HEK293 (cell line): Measurements from ENCODE around the gene HOXB9.

Experiments used
- CTCF ChIA-PET: fragments of 350-600 bp; formaldehyde crosslinking; extraction: SDS; loops from one replicate; lab custom pipeline; 2021; ENCODE audit warnings: antibody characterized with exemption; lab: Yijun Ruan, JAX
- POLR2A ChIA-PET: fragments of 300-600 bp; formaldehyde crosslinking; extraction: SDS; loops from one replicate; lab custom pipeline; 2020; ENCODE audit warnings: antibody characterized with exemption, inconsistent platforms; lab: Yijun Ruan, JAX
- H3K27ac ChIP-seq: fragments of 200-500 bp; sonication (Bioruptor generic); 2 replicates; pipeline ENCODE4 v1.5.1; 2014; ENCODE audit warnings: low read depth, low read length, control low read depth, inconsistent platforms; ENCODE audit errors: extremely low read depth
- H3K36me3 ChIP-seq, 2 experiments: fragments of 200-500 bp in 1 of 2; sonication (Bioruptor generic) in 1 of 2; 1 replicate in 1 of 2; 2 replicates in 1 of 2; pipeline ENCODE4 v1.5.1; 2014 to 2017; ENCODE audit warnings: inconsistent platforms in 2 of 2, low read length in 2 of 2; ENCODE audit not compliant: control insufficient read depth in 2 of 2, insufficient read depth in 1 of 2
- H3K4me1 ChIP-seq: fragments of 200-500 bp; sonication (Bioruptor generic); 2 replicates; pipeline ENCODE4 v1.5.1; 2014; ENCODE audit warnings: mild to moderate bottlenecking, low read length, inconsistent platforms; ENCODE audit not compliant: control insufficient read depth, insufficient read depth
- H3K4me3 ChIP-seq: 2 replicates; pipeline ENCODE4 v1.5.1; 2011; ENCODE audit warnings: low read depth, mild to moderate bottlenecking, control low read depth, low read length, moderate library complexity
- H3K9me3 ChIP-seq: fragments of 200-500 bp; sonication (Bioruptor generic); 2 replicates; pipeline ENCODE4 v1.5.1; 2014; ENCODE audit warnings: low read depth, low read length, inconsistent platforms; ENCODE audit not compliant: control insufficient read depth, insufficient read depth
- EGR2 ChIP-seq: fragments of 450-650 bp; formaldehyde crosslinking; IDR thresholded peaks from 2 replicates; pipeline ENCODE4 v1.5.1; 2016; ENCODE audit warnings: low read depth, missing biosample characterization, missing genetic modification characterization
- GLI2 ChIP-seq: fragments of 450-650 bp; formaldehyde crosslinking; IDR thresholded peaks from 2 replicates; pipeline ENCODE4; 2017; ENCODE audit warnings: missing biosample characterization, missing genetic modification characterization, low read depth, borderline replicate concordance
- KLF9 ChIP-seq: fragments of 450-650 bp; formaldehyde crosslinking; IDR thresholded peaks from 2 replicates; pipeline ENCODE4 v1.5.1; 2016; ENCODE audit warnings: missing biosample characterization, missing genetic modification characterization, low read depth
- OVOL3 ChIP-seq: fragments of 450-650 bp; formaldehyde crosslinking; IDR thresholded peaks from 2 replicates; pipeline ENCODE4 v1.5.1; 2016; ENCODE audit warnings: missing biosample characterization, missing genetic modification characterization
- REPIN1 ChIP-seq: fragments of 450-650 bp; formaldehyde crosslinking; IDR thresholded peaks from 2 replicates; pipeline ENCODE4 v1.5.1; 2017; ENCODE audit warnings: missing biosample characterization, missing genetic modification characterization, low read depth
- SCRT1 ChIP-seq: fragments of 450-650 bp; formaldehyde crosslinking; IDR thresholded peaks from 2 replicates; pipeline ENCODE4 v1.5.1; 2016; ENCODE audit warnings: missing biosample characterization, missing genetic modification characterization, borderline replicate concordance
- SP7 ChIP-seq: fragments of 450-650 bp; formaldehyde crosslinking; IDR thresholded peaks from 2 replicates; pipeline ENCODE4 v1.5.1; 2016; ENCODE audit warnings: missing biosample characterization, missing genetic modification characterization
- TCF7L2 ChIP-seq: IDR thresholded peaks from 2 replicates; pipeline ENCODE4 v1.6.1; 2011; ENCODE audit warnings: low read depth, mild to moderate bottlenecking, inconsistent platforms, low read length, moderate library complexity, borderline replicate concordance
- WT1 ChIP-seq: fragments of 450-650 bp; formaldehyde crosslinking; IDR thresholded peaks from 2 replicates; pipeline ENCODE4 v1.5.1; 2016; ENCODE audit warnings: missing biosample characterization, missing genetic modification characterization
- ZBTB21 ChIP-seq: fragments of 450-650 bp; formaldehyde crosslinking; IDR thresholded peaks from 2 replicates; pipeline ENCODE4 v1.5.1; 2017; ENCODE audit warnings: missing biosample characterization, missing genetic modification characterization
- ZBTB48 ChIP-seq: fragments of 450-650 bp; formaldehyde crosslinking; IDR thresholded peaks from 2 replicates; pipeline ENCODE4 v1.5.1; 2016; ENCODE audit warnings: missing biosample characterization, missing genetic modification characterization
- ZIC2 ChIP-seq: fragments of 450-650 bp; formaldehyde crosslinking; IDR thresholded peaks from 2 replicates; pipeline ENCODE4 v1.5.1; 2016; ENCODE audit warnings: missing biosample characterization, missing genetic modification characterization
- ZNF155 ChIP-seq: fragments of 450-650 bp; formaldehyde crosslinking; IDR thresholded peaks from 2 replicates; pipeline ENCODE4 v1.5.1; 2016; ENCODE audit warnings: missing biosample characterization, missing genetic modification characterization
- ZNF157 ChIP-seq: fragments of 450-650 bp; formaldehyde crosslinking; IDR thresholded peaks from 2 replicates; pipeline ENCODE4 v1.5.1; 2016; ENCODE audit warnings: missing biosample characterization, missing genetic modification characterization
- ZNF175 ChIP-seq: fragments of 450-650 bp; formaldehyde crosslinking; IDR thresholded peaks from 2 replicates; pipeline ENCODE4 v1.5.1; 2016; ENCODE audit warnings: missing biosample characterization, missing genetic modification characterization
- ZNF202 ChIP-seq: fragments of 450-650 bp; formaldehyde crosslinking; IDR thresholded peaks from 2 replicates; pipeline ENCODE4 v1.5.1; 2016; ENCODE audit warnings: missing biosample characterization, missing genetic modification characterization, borderline replicate concordance
- ZNF366 ChIP-seq: fragments of 450-650 bp; formaldehyde crosslinking; conservative IDR thresholded peaks from 2 replicates; pipeline ENCODE4 v1.5.1; 2016; ENCODE audit warnings: missing biosample characterization, missing genetic modification characterization
- ZNF510 ChIP-seq: fragments of 450-650 bp; formaldehyde crosslinking; IDR thresholded peaks from 2 replicates; pipeline ENCODE4 v1.5.1; 2018; ENCODE audit warnings: mild to moderate bottlenecking, missing genetic modification characterization, missing biosample characterization; ENCODE audit not compliant: insufficient replicate concordance
- ZNF544 ChIP-seq: fragments of 450-650 bp; formaldehyde crosslinking; IDR thresholded peaks from 2 replicates; pipeline ENCODE4 v1.5.0; 2017; ENCODE audit warnings: missing biosample characterization, missing genetic modification characterization
- ZNF596 ChIP-seq: fragments of 450-650 bp; IDR thresholded peaks from 2 replicates; pipeline ENCODE4 v1.5.0; 2018; ENCODE audit warnings: missing biosample characterization, mild to moderate bottlenecking, missing genetic modification characterization, moderate library complexity
- ZNF664 ChIP-seq: fragments of 450-650 bp; formaldehyde crosslinking; IDR thresholded peaks from 2 replicates; pipeline ENCODE4 v1.5.1; 2016; ENCODE audit warnings: missing biosample characterization, missing genetic modification characterization
- ZSCAN30 ChIP-seq: fragments of 450-650 bp; IDR thresholded peaks from 2 replicates; pipeline ENCODE4 v1.5.1; 2018; ENCODE audit warnings: missing biosample characterization, mild to moderate bottlenecking, missing genetic modification characterization, moderate library complexity
- TF ChIP-seq, protein P1 (sequence below): fragments of 450-650 bp; formaldehyde crosslinking; IDR thresholded peaks from 2 replicates; pipeline ENCODE4 v1.5.1; 2016; ENCODE audit warnings: missing biosample characterization, missing genetic modification characterization
- TF ChIP-seq, protein P2 (sequence below): fragments of 450-650 bp; formaldehyde crosslinking; IDR thresholded peaks from 2 replicates; pipeline ENCODE4 v1.5.1; 2016; ENCODE audit warnings: missing biosample characterization, missing genetic modification characterization
- TF ChIP-seq, protein P3 (sequence below): fragments of 450-650 bp; formaldehyde crosslinking; IDR thresholded peaks from 2 replicates; pipeline ENCODE4 v1.5.1; 2016; ENCODE audit warnings: missing biosample characterization, missing genetic modification characterization
- TF ChIP-seq, protein P4 (sequence below): fragments of 450-650 bp; formaldehyde crosslinking; IDR thresholded peaks from 2 replicates; pipeline ENCODE4 v1.5.1; 2016; ENCODE audit warnings: missing biosample characterization, missing genetic modification characterization
- TF ChIP-seq, protein P5 (sequence below): fragments of 450-650 bp; formaldehyde crosslinking; IDR thresholded peaks from 2 replicates; pipeline ENCODE4; 2016; ENCODE audit warnings: missing biosample characterization, missing genetic modification characterization

HOXB9 gene

DNA sequence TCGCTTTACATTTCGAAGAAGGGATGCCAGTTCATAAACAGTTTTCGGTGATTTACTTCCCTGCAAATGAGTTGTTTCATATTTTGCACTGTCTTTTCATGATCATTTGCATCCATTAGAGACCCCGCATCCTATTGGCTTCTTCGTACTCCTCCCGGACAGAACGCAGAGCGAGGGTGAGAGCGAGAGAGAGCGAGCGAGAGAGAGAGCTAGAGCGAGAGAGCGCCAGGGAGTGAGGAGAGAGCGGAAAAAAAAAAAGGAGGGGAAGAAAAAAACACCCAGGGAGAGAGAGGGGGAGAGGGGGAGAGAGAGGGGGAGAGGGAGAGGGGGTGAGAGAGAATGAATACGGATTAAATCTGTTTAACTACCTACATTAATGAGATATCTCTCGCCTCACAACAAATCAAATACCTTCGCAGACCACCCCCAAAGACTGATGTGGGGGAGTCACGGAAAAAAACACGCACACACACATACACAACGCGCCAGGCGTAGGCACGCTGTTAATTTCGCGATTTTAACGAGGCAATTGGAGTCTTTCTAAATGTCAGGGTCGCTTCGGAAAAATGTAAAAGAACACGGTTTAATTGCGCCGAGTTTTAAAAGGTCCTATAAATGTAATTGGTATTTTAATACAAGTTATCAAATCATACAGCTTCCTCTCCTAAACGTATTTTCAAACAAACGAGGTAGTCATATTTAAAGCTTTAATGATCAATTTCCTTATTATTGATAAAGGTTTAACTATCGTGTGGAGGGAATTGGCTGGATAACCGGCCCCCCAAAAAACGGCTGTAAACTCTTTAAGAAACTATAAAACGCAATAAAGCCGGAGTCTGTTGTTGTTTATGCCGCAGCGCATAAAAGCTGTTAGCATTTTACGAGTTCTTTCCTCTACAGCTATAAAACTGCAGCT lies 10.9 kb downstream of the HOXB9 start, which contains the start of gene HOXB8:
Gene HOXB8 (minus strand): TSS at position 246 of the 916 bp plus-strand sequence. CDS start 588 bp downstream, outside the sequence.
- Histone ChIP-seq H3K4me1 (peaks cover 38% of the 10 kb centered on the region), H3K9me3 (no peaks in the 10 kb centered on the region), H3K27ac (peak within 1 kb of the TSS; percentile 72), H3K4me3 (peak within 1 kb of the TSS; percentile 35), H3K36me3 (no peaks in the 10 kb centered on the region)
- ChIA-PET CTCF (interaction anchor here (0.6 to 5.7 kb wide), 9 partner anchors 21 to 461 kb away, joined by 3 to 86 read pairs (median 3); no protein-coding TSS in a partner anchor), POLR2A (no interaction called here)
- peak; percentile 87 for TF ChIP-seq EGR2 (tag by site-specific recombination)
- no peak; the same call in 1 of the 2 replicates for TF ChIP-seq ZNF664 (tag by site-specific recombination)
- TF ChIP-seq, protein P1, sequence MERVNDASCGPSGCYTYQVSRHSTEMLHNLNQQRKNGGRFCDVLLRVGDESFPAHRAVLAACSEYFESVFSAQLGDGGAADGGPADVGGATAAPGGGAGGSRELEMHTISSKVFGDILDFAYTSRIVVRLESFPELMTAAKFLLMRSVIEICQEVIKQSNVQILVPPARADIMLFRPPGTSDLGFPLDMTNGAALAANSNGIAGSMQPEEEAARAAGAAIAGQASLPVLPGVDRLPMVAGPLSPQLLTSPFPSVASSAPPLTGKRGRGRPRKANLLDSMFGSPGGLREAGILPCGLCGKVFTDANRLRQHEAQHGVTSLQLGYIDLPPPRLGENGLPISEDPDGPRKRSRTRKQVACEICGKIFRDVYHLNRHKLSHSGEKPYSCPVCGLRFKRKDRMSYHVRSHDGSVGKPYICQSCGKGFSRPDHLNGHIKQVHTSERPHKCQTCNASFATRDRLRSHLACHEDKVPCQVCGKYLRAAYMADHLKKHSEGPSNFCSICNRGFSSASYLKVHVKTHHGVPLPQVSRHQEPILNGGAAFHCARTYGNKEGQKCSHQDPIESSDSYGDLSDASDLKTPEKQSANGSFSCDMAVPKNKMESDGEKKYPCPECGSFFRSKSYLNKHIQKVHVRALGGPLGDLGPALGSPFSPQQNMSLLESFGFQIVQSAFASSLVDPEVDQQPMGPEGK (tag by site-specific recombination), result peak; percentile 65; the same call in 1 of the 2 replicates
- no peak for TF ChIP-seq ZNF544
- TF ChIP-seq, protein P2, sequence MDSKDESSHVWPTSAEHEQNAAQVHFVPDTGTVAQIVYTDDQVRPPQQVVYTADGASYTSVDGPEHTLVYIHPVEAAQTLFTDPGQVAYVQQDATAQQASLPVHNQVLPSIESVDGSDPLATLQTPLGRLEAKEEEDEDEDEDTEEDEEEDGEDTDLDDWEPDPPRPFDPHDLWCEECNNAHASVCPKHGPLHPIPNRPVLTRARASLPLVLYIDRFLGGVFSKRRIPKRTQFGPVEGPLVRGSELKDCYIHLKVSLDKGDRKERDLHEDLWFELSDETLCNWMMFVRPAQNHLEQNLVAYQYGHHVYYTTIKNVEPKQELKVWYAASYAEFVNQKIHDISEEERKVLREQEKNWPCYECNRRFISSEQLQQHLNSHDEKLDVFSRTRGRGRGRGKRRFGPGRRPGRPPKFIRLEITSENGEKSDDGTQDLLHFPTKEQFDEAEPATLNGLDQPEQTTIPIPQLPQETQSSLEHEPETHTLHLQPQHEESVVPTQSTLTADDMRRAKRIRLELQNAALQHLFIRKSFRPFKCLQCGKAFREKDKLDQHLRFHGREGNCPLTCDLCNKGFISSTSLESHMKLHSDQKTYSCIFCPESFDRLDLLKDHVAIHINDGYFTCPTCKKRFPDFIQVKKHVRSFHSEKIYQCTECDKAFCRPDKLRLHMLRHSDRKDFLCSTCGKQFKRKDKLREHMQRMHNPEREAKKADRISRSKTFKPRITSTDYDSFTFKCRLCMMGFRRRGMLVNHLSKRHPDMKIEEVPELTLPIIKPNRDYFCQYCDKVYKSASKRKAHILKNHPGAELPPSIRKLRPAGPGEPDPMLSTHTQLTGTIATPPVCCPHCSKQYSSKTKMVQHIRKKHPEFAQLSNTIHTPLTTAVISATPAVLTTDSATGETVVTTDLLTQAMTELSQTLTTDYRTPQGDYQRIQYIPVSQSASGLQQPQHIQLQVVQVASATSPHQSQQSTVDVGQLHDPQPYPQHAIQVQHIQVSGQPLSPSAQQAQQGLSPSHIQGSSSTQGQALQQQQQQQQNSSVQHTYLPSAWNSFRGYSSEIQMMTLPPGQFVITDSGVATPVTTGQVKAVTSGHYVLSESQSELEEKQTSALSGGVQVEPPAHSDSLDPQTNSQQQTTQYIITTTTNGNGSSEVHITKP, result peak; percentile 85
- TF ChIP-seq, protein P3, sequence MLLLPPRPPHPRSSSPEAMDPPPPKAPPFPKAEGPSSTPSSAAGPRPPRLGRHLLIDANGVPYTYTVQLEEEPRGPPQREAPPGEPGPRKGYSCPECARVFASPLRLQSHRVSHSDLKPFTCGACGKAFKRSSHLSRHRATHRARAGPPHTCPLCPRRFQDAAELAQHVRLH, result peak; percentile 65; the same call in 1 of the 2 replicates
- peak; percentile 28 for TF ChIP-seq WT1 (tag by site-specific recombination)
- peak; percentile 10; the same call in 1 of the 2 replicates for TF ChIP-seq KLF9 (tag by site-specific recombination)
- peak; percentile 52 for TF ChIP-seq ZSCAN30 (tag by site-specific recombination)
- TF ChIP-seq ZBTB21 (tag by site-specific recombination), result no peak
- TF ChIP-seq, protein P4, sequence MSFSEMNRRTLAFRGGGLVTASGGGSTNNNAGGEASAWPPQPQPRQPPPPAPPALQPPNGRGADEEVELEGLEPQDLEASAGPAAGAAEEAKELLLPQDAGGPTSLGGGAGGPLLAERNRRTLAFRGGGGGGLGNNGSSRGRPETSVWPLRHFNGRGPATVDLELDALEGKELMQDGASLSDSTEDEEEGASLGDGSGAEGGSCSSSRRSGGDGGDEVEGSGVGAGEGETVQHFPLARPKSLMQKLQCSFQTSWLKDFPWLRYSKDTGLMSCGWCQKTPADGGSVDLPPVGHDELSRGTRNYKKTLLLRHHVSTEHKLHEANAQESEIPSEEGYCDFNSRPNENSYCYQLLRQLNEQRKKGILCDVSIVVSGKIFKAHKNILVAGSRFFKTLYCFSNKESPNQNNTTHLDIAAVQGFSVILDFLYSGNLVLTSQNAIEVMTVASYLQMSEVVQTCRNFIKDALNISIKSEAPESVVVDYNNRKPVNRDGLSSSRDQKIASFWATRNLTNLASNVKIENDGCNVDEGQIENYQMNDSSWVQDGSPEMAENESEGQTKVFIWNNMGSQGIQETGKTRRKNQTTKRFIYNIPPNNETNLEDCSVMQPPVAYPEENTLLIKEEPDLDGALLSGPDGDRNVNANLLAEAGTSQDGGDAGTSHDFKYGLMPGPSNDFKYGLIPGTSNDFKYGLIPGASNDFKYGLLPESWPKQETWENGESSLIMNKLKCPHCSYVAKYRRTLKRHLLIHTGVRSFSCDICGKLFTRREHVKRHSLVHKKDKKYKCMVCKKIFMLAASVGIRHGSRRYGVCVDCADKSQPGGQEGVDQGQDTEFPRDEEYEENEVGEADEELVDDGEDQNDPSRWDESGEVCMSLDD (tag by site-specific recombination), result peak; percentile 64; the same call in 1 of the 2 replicates
- no peak for TF ChIP-seq ZNF155 (tag by site-specific recombination)
- TF ChIP-seq REPIN1, result 0 out of 2 replicates have a peak, but pooled peaks have one; percentile 53
- peak; percentile 69 for TF ChIP-seq ZNF366 (tag by site-specific recombination)
- TF ChIP-seq TCF7L2, result peak; percentile 75
- no peak for TF ChIP-seq ZNF175 (tag by site-specific recombination)
- TF ChIP-seq, protein P5, sequence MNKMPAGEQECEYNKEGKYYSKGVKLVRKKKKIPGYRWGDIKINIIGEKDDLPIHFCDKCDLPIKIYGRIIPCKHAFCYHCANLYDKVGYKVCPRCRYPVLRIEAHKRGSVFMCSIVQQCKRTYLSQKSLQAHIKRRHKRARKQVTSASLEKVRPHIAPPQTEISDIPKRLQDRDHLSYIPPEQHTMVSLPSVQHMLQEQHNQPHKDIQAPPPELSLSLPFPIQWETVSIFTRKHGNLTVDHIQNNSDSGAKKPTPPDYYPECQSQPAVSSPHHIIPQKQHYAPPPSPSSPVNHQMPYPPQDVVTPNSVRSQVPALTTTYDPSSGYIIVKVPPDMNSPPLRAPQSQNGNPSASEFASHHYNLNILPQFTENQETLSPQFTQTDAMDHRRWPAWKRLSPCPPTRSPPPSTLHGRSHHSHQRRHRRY (tag by site-specific recombination), result no peak
- peak; percentile 96 for TF ChIP-seq ZNF510 (tag by site-specific recombination)
- TF ChIP-seq SCRT1 (tag by site-specific recombination), result no peak
- no peak for TF ChIP-seq ZNF157 (tag by site-specific recombination)
- TF ChIP-seq ZNF202 (tag by site-specific recombination), result no peak
- peak; percentile 49; the same call in 1 of the 2 replicates for TF ChIP-seq GLI2
- TF ChIP-seq ZBTB48, result peak; percentile 67
- peak; percentile 51; the same call in 1 of the 2 replicates for TF ChIP-seq SP7 (tag by site-specific recombination)
- TF ChIP-seq ZIC2 (tag by site-specific recombination), result 0 out of 2 replicates have a peak, but pooled peaks have one; percentile 15
- TF ChIP-seq OVOL3 (tag by site-specific recombination), result peak; percentile 62; the same call in 1 of the 2 replicates
- TF ChIP-seq ZNF596, result peak; percentile 99
